Transverse colon (tissue), 4 donors: Measurements from ENCODE around the gene CCN6.

Source experiments
- EP300 ChIP-seq: sonication (generic); formaldehyde crosslinking; IDR thresholded peaks from one replicate; pipeline ENCODE4 v1.6.1; 2017; ENCODE audit warnings: antibody characterized with exemption, low read depth
- POLR2A ChIP-seq: fragments of 450-650 bp; IDR thresholded peaks from one replicate; pipeline ENCODE4 v1.6.1; 2016; ENCODE audit warnings: antibody characterized with exemption, mild to moderate bottlenecking, moderate library complexity
- POLR2AphosphoS5 ChIP-seq, 3 donors: sonication (generic); formaldehyde crosslinking; IDR thresholded peaks; one replicate each; pipeline ENCODE4 v1.6.1; 2016; ENCODE audit warnings: antibody characterized with exemption in 3 of 3
- TF ChIP-seq, protein P1 (sequence below), 5 experiments: fragments of 200-600 bp in 3 of 5; fragments of 450-650 bp in 2 of 5; sonication (generic) in 3 of 5; IDR thresholded peaks; 1 replicate in 2 of 5; 2 replicates in 3 of 5; pipeline ENCODE4 v1.5.1; 2016 to 2017; ENCODE audit warnings: antibody characterized with exemption in 5 of 5, inconsistent platforms in 3 of 5, mild to moderate bottlenecking in 2 of 5, moderate library complexity in 1 of 5

DNA sequence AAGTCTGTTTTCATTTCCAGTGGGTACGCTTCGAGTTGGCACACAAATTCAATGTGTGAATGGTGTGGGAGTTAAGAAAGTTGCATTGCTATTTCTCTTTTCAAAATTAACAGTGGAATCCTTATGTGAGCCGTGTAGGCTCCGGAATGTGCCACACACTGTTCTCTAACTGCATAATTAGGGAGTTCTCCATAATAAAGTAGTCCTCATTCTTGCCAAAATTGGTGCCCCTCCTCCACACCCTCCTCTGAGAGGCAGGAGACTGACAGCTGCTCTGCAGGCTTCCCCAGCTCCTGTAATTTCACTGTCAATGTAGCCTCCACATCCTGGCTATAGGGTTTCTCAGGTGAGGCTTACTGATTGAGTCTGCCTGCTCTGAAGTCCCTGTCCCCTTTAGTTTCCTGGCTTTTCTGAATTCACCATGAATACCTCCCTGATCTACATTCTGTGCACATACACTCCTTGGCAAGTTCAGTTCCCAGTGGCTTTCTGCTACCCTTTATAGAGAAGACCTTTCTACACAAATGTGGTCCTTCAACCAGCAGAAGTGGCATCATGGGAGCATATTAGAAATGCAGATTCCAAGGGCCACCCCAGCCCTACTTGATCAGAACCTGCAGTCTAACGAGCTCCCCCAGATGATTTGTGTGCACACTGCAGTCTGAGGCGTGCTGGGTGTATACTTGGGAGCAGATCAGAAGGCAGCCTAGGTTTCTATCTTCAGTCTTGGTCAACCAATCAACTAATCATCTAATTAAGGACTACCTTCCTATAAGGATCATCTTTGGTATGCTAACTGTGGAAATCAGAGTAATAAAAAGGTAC, 19.9 kb upstream of the CCN6 start:
- TF ChIP-seq POLR2A (no peak), EP300 (no peak), POLR2AphosphoS5 (IDR thresholded peaks at IDR 0.05) (no peak)
- TF ChIP-seq, protein P1, sequence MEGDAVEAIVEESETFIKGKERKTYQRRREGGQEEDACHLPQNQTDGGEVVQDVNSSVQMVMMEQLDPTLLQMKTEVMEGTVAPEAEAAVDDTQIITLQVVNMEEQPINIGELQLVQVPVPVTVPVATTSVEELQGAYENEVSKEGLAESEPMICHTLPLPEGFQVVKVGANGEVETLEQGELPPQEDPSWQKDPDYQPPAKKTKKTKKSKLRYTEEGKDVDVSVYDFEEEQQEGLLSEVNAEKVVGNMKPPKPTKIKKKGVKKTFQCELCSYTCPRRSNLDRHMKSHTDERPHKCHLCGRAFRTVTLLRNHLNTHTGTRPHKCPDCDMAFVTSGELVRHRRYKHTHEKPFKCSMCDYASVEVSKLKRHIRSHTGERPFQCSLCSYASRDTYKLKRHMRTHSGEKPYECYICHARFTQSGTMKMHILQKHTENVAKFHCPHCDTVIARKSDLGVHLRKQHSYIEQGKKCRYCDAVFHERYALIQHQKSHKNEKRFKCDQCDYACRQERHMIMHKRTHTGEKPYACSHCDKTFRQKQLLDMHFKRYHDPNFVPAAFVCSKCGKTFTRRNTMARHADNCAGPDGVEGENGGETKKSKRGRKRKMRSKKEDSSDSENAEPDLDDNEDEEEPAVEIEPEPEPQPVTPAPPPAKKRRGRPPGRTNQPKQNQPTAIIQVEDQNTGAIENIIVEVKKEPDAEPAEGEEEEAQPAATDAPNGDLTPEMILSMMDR (IDR thresholded peaks at IDR 0.05): no peak
